HUES64 (cell line): ENCODE data around the gene MOK.

Experiments used
- H3K27ac ChIP-seq: 2 replicates; pipeline ENCODE4 v1.7.0; 2013; ENCODE audit warnings: low read depth, low read length, inconsistent platforms
- H3K27me3 ChIP-seq: 2 replicates; pipeline ENCODE4 v1.6.1; 2013; ENCODE audit warnings: mild to moderate bottlenecking, low read length; ENCODE audit not compliant: insufficient read depth
- H3K36me3 ChIP-seq: 2 replicates; pipeline ENCODE4 v1.6.1; 2013; ENCODE audit warnings: mild to moderate bottlenecking, low read length; ENCODE audit not compliant: insufficient read depth
- H3K4me1 ChIP-seq: 2 replicates; pipeline ENCODE4 v1.6.1; 2013; ENCODE audit warnings: mild to moderate bottlenecking, low read length, moderate library complexity; ENCODE audit not compliant: insufficient read depth
- H3K4me3 ChIP-seq: 2 replicates; pipeline ENCODE4 v1.5.1; 2013; ENCODE audit warnings: mild to moderate bottlenecking, low read length, moderate library complexity
- H3K9ac ChIP-seq: 2 replicates; pipeline ENCODE4 v1.6.1; 2013; ENCODE audit warnings: mild to moderate bottlenecking, low read depth, low read length
- H3K9me3 ChIP-seq: 2 replicates; pipeline ENCODE4 v1.6.1; 2013; ENCODE audit warnings: low read depth, low read length; ENCODE audit not compliant: insufficient read depth
- WGBS: fragments of 150-250, 120-280 bp; methylation state at CpG from one replicate; pipeline ENCODE4 v1.1.7; 2013; ENCODE audit warnings: missing lambda C conversion rate; 5-methylcytosine and 5-hydroxymethylcytosine counted together

MOK gene

GRCh38 chr14:102212845-102213244 lies 92.1 kb downstream of the MOK start:
- Histone ChIP-seq H3K27me3 (no peaks in the 10 kb centered on the region), H3K4me1 (peaks cover 10% of the 10 kb centered on the region), H3K9ac (no peak overlapping the region), H3K36me3 (peaks cover 26% of the 10 kb centered on the region), H3K9me3 (no peaks in the 10 kb centered on the region), H3K27ac (no peak overlapping the region), H3K4me3 (no peak overlapping the region)
- WGBS = 94% methylated on average over 10 of the region's 10 CpGs

DNA sequence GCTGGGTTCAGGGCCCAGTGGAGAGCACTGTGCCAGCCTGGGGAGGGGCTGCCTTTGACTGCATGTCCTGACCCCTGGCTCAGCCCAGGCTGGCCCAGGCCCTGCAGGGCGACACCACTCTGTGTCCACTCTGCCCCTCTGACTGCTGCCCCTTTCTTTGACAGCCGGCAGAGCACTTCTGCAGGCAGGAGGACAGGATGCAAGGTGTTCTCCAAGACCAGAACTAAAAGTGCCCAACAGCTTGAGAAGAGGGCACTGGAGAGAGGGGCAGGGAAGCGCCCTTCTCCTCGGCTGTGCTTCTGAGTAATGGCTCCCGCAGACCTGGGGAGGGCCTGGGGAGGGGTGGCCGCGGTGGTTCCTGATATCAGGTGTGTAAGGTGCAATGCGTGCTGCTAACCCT lies 92.6 kb downstream of the MOK start:
- 97% methylated on average over 8 of the region's 8 CpGs for WGBS

GRCh38 chr14:102211240-102211639 lies 93.7 kb downstream of the MOK start:
- H3K4me1 ChIP-seq = peaks cover 10% of the 10 kb centered on the region
- no peak overlapping the region for H3K4me3 ChIP-seq
- no peaks in the 10 kb centered on the region for H3K27me3 ChIP-seq
- H3K27ac ChIP-seq = no peak overlapping the region
- 96% methylated on average over 12 of the region's 12 CpGs for WGBS
- H3K9ac ChIP-seq = no peak overlapping the region
- no peaks in the 10 kb centered on the region for H3K9me3 ChIP-seq
- peaks cover 26% of the 10 kb centered on the region for H3K36me3 ChIP-seq

More for the DNA sequence above, 92.6 kb downstream of the MOK start:
- Histone ChIP-seq H3K27me3 (no peaks in the 10 kb centered on the region), H3K9ac (no peak overlapping the region), H3K4me1 (peaks cover 10% of the 10 kb centered on the region), H3K4me3 (no peak overlapping the region), H3K36me3 (peaks cover 26% of the 10 kb centered on the region), H3K9me3 (no peaks in the 10 kb centered on the region), H3K27ac (no peak overlapping the region)

DNA sequence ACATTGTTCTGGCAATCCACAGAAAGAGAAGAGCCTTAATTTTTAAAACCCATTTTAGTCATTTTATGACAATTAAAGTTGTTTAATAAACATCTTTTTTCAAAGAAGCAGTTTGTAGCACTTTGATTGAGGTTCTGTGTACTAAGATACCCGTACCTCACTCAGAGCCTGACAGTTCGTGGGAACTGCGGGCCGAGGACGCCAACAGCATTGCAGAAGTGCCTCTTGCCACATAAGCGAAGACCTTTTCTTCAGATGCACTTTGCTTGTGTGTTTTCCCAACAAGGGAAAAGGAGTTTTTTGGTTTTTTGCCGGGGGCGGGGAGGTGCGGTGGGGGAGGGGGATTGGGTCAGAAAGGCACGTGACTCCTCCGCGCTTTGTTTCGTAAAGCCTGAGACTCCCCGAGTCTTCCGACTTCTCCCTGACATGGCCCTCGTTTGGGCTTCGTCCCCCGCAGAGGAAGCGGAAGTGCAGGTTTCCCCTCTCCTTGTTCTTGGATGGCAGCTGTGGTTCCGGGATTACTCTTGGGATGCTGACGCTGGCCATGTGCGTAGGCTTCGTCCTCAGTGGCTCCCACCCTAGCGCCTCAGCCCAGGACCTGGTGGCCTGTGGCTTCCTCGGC lies 94.4 kb downstream of the MOK start:
- Histone ChIP-seq H3K9ac (no peak overlapping the region), H3K27me3 (no peaks in the 10 kb centered on the region), H3K9me3 (no peaks in the 10 kb centered on the region), H3K36me3 (peaks cover 30% of the 10 kb centered on the region), H3K4me1 (peaks cover 8% of the 10 kb centered on the region), H3K4me3 (no peak overlapping the region), H3K27ac (peak overlapping the region; percentile 35; the same call in 1 of the 2 replicates)
- 92% methylated on average over 25 of the region's 25 CpGs for WGBS

DNA sequence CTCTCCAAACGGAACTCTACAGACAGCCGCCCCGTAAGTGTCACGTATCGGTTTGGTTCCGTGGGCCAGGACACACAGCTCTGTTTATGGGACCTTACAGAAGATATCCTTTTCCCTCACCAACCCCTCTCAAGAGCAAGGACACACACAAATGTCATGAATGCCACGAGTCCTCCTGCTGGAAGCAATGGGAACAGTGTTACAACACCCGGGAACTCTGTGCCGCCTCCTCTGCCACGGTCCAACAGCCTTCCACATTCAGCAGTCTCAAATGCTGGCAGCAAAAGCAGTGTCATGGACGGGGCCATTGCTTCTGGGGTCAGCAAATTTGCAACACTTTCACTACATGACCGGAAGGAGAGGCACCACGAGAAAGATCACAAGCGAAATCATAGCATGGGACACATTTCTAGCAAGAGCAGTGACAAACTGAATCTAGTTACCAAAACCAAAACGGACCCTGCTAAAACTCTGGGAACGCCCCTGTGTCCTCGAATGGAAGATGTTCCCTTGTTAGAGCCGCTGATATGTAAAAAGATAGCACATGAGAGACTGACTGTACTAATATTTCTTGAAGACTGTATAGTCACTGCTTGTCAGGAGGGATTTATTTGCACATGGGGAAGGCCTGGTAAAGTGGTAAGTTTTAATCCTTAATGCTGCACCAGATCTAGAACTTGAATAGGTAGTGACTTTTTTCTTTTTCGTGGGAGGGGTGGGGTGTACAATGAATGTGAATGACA lies 95.6 kb downstream of the MOK start:
- peaks cover 38% of the 10 kb centered on the region for H3K36me3 ChIP-seq
- 89% methylated on average over 19 of the region's 19 CpGs for WGBS
- H3K4me1 ChIP-seq = peaks cover 6% of the 10 kb centered on the region
- no peaks in the 10 kb centered on the region for H3K9me3 ChIP-seq
- no peak overlapping the region for H3K9ac ChIP-seq
- H3K27me3 ChIP-seq = no peaks in the 10 kb centered on the region
- H3K4me3 ChIP-seq = no peak overlapping the region
- no peak overlapping the region for H3K27ac ChIP-seq

- WGBS = 94% methylated on average over 17 of the region's 17 CpGs
- Histone ChIP-seq H3K4me1 (peaks cover 6% of the 10 kb centered on the region), H3K27me3 (no peaks in the 10 kb centered on the region), H3K9me3 (no peaks in the 10 kb centered on the region), H3K36me3 (peaks cover 42% of the 10 kb centered on the region), H3K9ac (no peak overlapping the region), H3K27ac (no peak overlapping the region), H3K4me3 (no peak overlapping the region)
Measured at GRCh38 chr14:102208741-102209140, 96.2 kb downstream of the MOK start.

- Histone ChIP-seq H3K4me1 (peaks cover 6% of the 10 kb centered on the region), H3K9ac (no peak overlapping the region; the same call in 1 of the 2 replicates), H3K4me3 (no peak overlapping the region), H3K36me3 (peaks cover 42% of the 10 kb centered on the region), H3K9me3 (no peaks in the 10 kb centered on the region), H3K27ac (no peak overlapping the region), H3K27me3 (no peaks in the 10 kb centered on the region)
- WGBS = 97% methylated on average over 13 of the region's 13 CpGs
Measured at GRCh38 chr14:102207831-102208365, 97.1 kb downstream of the MOK start.

DNA sequence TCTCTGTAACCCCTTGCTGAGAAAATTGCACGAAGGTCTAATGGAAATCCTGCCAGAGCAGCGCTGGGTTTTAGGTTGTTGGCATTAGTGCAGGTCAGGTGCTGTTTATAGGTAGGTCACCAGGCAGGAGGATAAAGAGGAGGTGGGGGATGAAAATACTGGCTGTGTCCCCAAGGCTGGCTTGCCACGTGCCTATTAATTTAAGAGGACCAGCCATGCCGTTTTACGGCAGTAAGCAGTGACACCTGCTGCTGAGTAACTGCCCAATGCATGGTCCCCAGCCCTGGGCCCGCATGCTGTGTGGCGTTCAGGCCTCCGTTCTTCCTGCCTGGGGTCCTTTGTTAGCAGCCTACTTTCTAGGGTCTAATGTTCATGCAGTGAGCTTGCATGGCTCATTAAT lies 98.0 kb downstream of the MOK start:
- Histone ChIP-seq H3K4me1 (peaks cover 6% of the 10 kb centered on the region), H3K36me3 (peaks cover 42% of the 10 kb centered on the region)

DNA sequence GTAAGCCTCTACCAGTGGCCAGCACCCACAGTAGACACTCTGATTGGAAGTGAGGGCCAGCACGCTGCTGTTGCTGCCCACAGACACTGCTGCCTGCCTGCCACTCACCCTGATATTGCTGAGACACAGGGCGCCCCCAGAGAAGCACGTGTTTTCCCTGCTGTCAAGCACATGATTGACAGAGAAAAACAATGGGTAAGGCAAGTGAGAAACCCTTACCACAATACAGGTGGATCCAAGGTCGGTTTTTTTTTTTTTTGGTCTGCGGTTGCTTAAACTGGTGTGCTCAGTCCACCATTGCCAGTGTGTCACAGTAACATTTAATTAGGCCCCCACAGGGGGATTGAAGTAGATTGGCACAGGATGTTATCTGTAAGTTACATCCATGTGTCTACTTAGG lies 99.4 kb downstream of the MOK start:
- H3K9me3 ChIP-seq = no peaks in the 10 kb centered on the region
- peaks cover 6% of the 10 kb centered on the region for H3K4me1 ChIP-seq
- no peaks in the 10 kb centered on the region for H3K27me3 ChIP-seq
- no peak overlapping the region for H3K9ac ChIP-seq
- H3K36me3 ChIP-seq = peaks cover 37% of the 10 kb centered on the region
- no peak overlapping the region for H3K4me3 ChIP-seq
- H3K27ac ChIP-seq = no peak overlapping the region
- 94% methylated on average over 5 of the region's 5 CpGs for WGBS

More for the DNA sequence above, 98.0 kb downstream of the MOK start:
- Histone ChIP-seq H3K27me3 (no peaks in the 10 kb centered on the region), H3K27ac (no peak overlapping the region), H3K4me3 (no peak overlapping the region), H3K9me3 (no peaks in the 10 kb centered on the region), H3K9ac (no peak overlapping the region)
- 85% methylated on average over 8 of the region's 8 CpGs for WGBS

DNA sequence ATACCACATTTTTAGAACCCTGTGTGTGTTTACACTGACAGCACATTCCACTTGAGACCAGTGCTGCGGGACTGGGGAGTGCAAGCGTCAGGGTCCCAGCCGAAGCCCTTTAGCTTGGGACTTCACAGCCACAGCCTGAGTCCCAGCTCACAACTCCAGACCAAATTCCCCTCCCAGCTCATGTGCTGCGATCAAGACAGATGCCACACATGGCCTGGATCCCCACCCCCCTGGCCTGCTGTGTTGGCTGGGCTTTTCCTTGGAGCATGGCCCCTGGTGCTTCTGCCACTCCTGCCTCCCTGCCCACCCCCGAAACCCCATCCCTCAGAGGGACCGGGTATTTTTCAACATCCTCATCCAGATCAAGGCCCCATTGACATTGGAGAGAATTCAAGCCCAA lies 101.6 kb downstream of the MOK start:
- no peak overlapping the region for H3K4me3 ChIP-seq
- peaks cover 26% of the 10 kb centered on the region for H3K36me3 ChIP-seq
- H3K9me3 ChIP-seq = no peaks in the 10 kb centered on the region
- no peaks in the 10 kb centered on the region for H3K27me3 ChIP-seq
- WGBS = 93% methylated on average over 6 of the region's 6 CpGs
- no peak overlapping the region for H3K27ac ChIP-seq
- no peaks in the 10 kb centered on the region for H3K4me1 ChIP-seq
- no peak overlapping the region for H3K9ac ChIP-seq

GRCh38 chr14:102202944-102203343 lies 102.0 kb downstream of the MOK start:
- Histone ChIP-seq H3K27ac (no peak overlapping the region), H3K36me3 (peaks cover 25% of the 10 kb centered on the region), H3K4me1 (no peaks in the 10 kb centered on the region)

More at GRCh38 chr14:102202944-102203343, 102.0 kb downstream of the MOK start:
- Histone ChIP-seq H3K4me3 (no peak overlapping the region), H3K9me3 (no peaks in the 10 kb centered on the region), H3K27me3 (no peaks in the 10 kb centered on the region), H3K9ac (no peak overlapping the region)
- 92% methylated on average over 2 of the region's 3 CpGs for WGBS
